Measurements from ENCODE around the gene ARHGAP5.

Gene ARHGAP5

GRCh38 chr14:32171469-32171868 is 94.4 kb downstream of the ARHGAP5 start:
- DNase-seq (ENCODE audit: low read depth in 3 of 3) = no peak

GRCh38 chr14:32183151-32184058 is 106.3 kb downstream of the ARHGAP5 start:
- DNase-seq (ENCODE audit: low read depth in 3 of 3) = no peak

GRCh38 chr14:32185097-32185496 is 108.0 kb downstream of the ARHGAP5 start:
- DNase-seq (ENCODE audit: low read depth in 3 of 3) = no peak

GRCh38 chr14:32186248-32186647 is 109.1 kb downstream of the ARHGAP5 start:
- DNase-seq (ENCODE audit: low read depth in 3 of 3) = no peak

- no peak for DNase-seq (ENCODE audit: low read depth in 3 of 3)
These were observed 112.7 kb downstream of the ARHGAP5 start for GRCh38 chr14:32189811-32190210.

GRCh38 chr14:32190673-32191072 is 113.6 kb downstream of the ARHGAP5 start:
- no peak for DNase-seq (ENCODE audit: low read depth in 3 of 3)

- DNase-seq (ENCODE audit: low read depth in 3 of 3) = no peak
These were observed 115.7 kb downstream of the ARHGAP5 start for GRCh38 chr14:32192712-32193373.

GRCh38 chr14:32193532-32193931 is 116.4 kb downstream of the ARHGAP5 start:
- no peak for DNase-seq (ENCODE audit: low read depth in 3 of 3)

GRCh38 chr14:32195636-32196035 is 118.5 kb downstream of the ARHGAP5 start:
- DNase-seq (ENCODE audit: low read depth in 3 of 3) = no peak

- DNase-seq (ENCODE audit: low read depth in 3 of 3) = no peak
These were observed 120.8 kb downstream of the ARHGAP5 start for GRCh38 chr14:32197919-32198318.

- DNase-seq (ENCODE audit: low read depth in 3 of 3) = no peak
These were observed 123.5 kb downstream of the ARHGAP5 start for GRCh38 chr14:32200368-32201192.

GRCh38 chr14:32201193-32201815 is 124.2 kb downstream of the ARHGAP5 start:
- peak; percentile 54 to 76 (median 60) for DNase-seq (ENCODE audit: low read depth in 3 of 3)

- peak in 1 of 3 experiments; percentile 18 for DNase-seq (ENCODE audit: low read depth in 3 of 3)
These were observed 124.8 kb downstream of the ARHGAP5 start, which contains the start of gene RNU6-7 for GRCh38 chr14:32201816-32202490. TSS of gene RNU6-7 (plus strand) at chr14:32202045.

- no peak for DNase-seq (ENCODE audit: low read depth in 3 of 3)
These were observed 125.4 kb downstream of the ARHGAP5 start for GRCh38 chr14:32202491-32202997.

GRCh38 chr14:32202998-32203882 is 126.1 kb downstream of the ARHGAP5 start, which contains the start of gene RNU6-8:
TSS of gene RNU6-8 (minus strand) at chr14:32203269.
- DNase-seq (ENCODE audit: low read depth in 3 of 3) = peak; percentile 74 to 83 (median 78)

GRCh38 chr14:32203928-32204357 is 126.8 kb downstream of the ARHGAP5 start:
- no peak for DNase-seq (ENCODE audit: low read depth in 3 of 3)

- no peak for DNase-seq (ENCODE audit: low read depth in 3 of 3)
These were observed 128.4 kb downstream of the ARHGAP5 start for GRCh38 chr14:32205554-32205953.

GRCh38 chr14:32205984-32206383 is 128.9 kb downstream of the ARHGAP5 start:
- DNase-seq (ENCODE audit: low read depth in 3 of 3) = no peak

GRCh38 chr14:32206552-32206951 is 129.4 kb downstream of the ARHGAP5 start:
- no peak for DNase-seq (ENCODE audit: low read depth in 3 of 3)

GRCh38 chr14:32208490-32208889 is 131.4 kb downstream of the ARHGAP5 start:
- no peak for DNase-seq (ENCODE audit: low read depth in 3 of 3)

Measured in stimulated activated CD4-positive, alpha-beta T cell treated with anti-CD3 and anti-CD28 coated beads, TNF-alpha, amount 100 ng/mL, for 24 hours (primary cell).